ENCODE data around the gene FBXL15.

Gene FBXL15

DNA sequence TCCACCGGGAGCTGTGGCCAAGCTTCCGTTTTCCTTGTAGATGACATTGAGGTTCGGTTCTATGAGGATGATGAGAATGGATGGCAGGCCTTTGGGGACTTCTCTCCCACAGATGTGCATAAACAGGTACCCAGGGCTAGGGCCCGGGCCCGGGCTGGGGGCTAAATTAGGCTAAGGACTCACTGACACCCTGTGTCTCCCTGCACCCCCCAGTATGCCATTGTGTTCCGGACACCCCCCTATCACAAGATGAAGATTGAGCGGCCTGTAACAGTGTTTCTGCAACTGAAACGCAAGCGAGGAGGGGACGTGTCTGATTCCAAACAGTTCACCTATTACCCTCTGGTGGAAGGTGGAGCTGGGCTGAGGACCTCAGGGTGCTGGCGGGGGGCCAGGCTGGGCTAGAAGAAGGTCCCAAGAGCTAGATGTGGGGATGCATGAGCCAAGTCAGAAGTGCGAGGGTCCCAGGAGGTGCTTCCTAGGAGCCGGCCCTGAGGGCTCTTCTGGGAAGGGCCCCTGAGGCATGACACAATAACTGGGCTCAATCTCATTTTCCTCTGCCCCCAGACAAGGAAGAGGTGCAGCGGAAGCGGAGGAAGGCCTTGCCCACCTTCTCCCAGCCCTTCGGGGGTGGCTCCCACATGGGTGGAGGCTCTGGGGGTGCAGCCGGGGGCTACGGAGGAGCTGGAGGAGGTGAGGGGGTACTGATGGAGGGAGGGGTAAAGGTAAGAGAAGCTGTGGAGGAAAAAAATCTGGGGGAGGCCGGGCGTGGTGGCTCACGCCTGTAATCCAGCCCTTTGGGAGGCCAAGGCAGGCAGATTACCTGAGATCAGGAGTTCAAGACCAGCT, 22.2 kb upstream of the FBXL15 start:
- DNase-seq: no peak

DNA sequence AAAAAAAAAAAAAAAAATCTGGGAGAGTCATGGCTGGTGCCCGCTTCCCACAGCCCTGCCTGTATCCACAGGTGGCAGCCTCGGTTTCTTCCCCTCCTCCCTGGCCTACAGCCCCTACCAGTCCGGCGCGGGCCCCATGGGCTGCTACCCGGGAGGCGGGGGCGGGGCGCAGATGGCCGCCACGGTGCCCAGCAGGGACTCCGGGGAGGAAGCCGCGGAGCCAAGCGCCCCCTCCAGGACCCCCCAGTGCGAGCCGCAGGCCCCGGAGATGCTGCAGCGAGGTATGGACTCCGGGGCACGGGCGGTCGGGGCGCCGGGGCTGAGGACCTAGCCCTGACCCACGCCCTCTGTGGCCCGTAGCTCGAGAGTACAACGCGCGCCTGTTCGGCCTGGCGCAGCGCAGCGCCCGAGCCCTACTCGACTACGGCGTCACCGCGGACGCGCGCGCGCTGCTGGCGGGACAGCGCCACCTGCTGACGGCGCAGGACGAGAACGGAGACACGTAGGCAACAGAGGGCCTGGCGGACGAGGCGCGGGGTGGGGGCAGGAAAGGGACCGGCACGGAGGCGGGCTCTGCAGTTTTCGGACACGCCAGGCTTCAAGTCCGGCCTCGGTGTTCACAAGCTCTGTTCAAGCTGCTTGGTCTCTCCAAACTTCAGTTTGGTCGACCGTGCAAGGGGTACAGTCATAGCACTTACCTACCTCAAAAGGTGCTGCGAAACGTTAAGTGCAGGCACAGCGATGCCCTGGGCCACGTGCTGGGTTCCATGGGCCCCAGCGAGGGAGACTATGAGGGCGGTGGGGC, 21.2 kb upstream of the FBXL15 start:
- DNase-seq: peak; percentile 85

DNA sequence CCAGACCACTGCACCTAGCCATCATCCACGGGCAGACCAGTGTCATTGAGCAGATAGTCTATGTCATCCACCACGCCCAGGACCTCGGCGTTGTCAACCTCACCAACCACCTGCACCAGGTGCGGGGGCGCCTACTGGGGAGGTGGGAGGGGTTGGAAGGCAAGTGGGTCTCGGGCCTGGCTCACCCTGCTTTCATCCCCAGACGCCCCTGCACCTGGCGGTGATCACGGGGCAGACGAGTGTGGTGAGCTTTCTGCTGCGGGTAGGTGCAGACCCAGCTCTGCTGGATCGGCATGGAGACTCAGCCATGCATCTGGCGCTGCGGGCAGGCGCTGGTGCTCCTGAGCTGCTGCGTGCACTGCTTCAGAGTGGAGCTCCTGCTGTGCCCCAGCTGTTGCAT, 20.6 kb upstream of the FBXL15 start:
- DNase-seq: no peak

DNA sequence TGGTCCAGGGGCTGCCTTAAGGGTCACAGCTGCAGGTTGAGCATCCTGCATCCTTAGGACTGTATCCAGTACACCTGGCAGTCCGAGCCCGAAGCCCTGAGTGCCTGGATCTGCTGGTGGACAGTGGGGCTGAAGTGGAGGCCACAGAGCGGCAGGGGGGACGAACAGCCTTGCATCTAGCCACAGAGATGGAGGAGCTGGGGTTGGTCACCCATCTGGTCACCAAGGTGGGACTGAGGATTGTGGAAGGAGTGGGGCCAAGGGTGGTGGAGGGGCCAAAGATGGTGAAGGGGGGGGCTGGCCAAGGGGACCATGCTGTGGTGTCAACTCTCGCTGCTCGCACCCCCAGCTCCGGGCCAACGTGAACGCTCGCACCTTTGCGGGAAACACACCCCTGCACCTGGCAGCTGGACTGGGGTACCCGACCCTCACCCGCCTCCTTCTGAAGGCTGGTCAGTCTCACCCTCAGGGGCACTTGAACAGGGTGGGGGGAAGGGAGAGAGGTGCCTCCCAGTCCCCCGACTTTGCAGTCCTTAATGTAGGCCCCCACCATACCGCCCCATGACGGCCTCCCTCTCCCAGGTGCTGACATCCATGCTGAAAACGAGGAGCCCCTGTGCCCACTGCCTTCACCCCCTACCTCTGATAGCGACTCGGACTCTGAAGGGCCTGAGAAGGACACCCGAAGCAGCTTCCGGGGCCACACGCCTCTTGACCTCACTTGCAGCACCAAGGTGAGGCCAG, 19.9 kb upstream of the FBXL15 start:
- no peak for DNase-seq

DNA sequence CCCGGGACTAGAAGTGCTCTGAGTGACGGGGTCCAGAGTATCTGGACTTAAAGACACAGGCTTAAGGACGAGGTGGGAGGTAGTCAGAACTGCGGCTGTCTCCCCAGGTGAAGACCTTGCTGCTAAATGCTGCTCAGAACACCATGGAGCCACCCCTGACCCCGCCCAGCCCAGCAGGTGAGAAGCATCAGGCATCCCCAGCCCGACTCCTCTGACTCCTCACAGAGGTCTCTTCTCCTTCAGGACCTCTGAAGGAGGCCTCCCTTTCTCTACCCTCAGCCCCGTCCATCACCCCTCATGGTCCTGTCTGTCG, 19.3 kb upstream of the FBXL15 start:
- DNase-seq: no peak

DNA sequence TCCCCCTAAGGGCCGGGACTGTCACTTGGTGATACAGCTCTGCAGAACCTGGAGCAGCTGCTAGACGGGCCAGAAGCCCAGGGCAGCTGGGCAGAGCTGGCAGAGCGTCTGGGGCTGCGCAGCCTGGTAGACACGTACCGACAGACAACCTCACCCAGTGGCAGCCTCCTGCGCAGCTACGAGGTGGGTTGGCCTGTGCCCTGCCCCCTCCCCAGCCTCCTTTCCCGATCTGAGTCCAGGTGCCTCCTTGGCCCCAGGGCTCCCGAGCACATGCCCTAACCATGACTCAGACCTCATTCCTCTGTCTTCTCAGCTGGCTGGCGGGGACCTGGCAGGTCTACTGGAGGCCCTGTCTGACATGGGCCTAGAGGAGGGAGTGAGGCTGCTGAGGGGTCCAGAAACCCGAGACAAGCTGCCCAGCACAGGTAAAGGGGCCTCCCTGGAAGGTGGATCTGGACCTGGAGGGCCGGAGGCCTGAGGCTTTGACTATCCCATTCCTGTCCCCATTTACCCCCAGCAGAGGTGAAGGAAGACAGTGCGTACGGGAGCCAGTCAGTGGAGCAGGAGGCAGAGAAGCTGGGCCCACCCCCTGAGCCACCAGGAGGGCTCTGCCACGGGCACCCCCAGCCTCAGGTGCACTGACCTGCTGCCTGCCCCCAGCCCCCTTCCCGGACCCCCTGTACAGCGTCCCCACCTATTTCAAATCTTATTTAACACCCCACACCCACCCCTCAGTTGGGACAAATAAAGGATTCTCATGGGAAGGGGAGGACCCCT, 18.7 kb upstream of the FBXL15 start:
- DNase-seq: no peak

DNA sequence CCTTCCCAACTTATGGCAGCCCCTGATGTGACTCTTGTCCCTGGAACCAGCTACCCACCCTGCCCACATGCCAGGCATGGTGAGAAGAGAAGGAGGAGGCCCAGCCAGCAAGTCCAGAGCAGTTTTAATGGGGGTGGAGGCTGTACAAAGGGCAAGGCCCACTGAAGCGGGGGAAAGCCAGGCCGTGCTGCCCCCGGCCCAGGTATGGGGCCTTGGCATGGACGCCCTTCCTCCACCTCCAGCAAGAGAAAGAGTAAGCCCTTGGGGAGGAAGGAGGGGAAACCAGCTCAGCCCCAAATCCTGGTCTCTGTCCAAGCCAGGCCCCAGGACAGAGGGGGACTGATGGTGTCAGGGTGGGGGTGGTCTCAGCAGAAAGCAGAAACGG, 18.1 kb upstream of the FBXL15 start:
- DNase-seq: no peak

DNA sequence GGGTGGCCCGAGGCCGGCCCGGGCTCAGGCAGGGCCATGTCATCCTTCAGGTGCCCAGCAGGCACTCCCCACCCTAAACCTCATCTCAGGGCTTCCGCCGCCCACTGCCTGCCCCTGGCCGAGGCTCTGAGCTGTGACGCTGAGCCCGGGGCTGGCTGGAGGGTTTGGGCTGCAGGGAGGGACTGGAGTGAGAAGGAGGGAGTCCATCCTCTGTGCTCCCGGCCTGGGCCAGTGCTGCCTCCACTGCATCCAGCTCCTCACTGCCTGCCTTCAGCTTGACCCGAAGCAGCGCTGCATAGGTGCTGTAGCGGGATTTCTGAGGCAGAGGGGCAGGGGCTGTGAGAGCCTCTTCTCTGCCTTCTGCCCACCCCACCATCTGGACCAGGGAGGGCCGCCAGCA, 17.5 kb upstream of the FBXL15 start:
- no peak for DNase-seq

DNA sequence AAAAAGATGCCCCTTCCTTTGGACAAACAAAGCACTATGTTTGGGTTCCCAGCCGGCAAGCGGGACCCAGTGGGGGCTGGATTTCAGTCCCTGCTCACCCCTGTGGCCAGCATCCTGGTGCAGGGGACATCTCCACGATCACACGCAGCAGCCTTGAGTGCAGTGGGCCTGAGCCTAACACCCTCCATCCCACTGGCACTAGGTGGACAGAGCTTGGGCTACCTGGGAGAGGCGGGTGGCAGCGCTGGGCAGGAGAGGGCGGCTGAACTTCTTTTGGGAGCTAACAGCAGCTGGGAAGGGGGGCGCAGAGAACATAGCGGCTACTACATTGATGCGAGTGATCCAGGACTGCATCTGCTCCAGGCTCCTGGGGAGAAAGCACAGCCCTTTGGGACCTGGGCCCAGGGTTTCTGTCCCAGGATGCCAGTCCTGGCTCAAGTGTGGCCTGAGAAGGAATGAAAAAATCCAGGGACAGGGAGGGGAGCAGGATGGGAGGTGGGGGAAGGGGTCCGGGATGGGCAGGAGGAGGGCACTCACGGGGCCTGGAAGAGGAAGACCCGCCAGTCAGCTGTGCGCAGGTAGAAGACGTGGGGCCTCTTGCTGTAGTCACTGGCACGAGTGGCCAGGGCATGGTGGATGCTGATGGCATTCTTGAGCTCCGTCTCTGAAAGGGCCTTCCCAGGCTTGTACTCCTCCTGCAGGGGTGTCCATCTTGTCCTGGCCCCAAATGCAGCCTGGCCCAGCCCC, 16.1 kb upstream of the FBXL15 start:
- DNase-seq: no peak

DNA sequence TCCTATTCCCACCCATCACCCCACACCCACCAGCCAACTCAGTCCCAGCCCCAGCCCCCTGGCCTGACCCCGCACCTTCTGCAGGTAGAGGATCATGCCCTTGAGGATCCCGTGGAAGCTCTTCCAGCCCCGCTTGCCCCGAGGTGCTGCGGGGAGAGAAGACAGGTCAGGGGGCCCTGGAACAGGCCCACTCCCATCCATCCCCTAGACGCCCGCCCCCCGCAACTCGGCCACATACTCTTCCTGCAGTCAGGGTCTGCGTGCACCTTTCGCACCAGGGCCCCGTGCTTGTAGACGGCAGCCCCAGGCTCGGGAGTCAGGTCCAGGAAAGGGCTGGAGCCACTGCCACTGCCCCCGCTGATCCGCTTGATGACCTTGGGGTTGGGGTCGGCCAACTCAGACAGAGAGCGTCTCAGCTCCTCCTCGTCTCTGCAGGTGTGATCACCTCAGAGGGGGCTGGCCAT, 15.5 kb upstream of the FBXL15 start:
- no peak for DNase-seq

DNA sequence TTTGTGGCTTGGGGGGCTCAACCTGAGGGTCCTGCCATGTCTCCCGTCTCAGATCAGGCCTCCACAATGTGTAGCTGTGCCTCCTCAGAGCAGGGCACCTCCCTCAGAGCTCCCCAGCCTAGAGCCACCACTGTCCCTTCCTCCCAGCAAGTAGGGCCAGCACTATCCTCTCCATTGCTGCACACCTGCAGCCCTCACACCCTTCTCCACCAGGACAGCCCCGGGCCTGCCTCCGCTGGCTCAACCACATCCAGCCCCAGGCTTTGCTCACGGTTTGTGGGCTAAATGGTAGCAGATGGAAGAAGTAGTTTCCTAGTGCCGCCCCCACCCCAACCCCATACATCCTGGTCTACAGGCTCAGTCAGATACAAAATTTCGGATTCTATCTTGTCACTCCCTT, 15.0 kb upstream of the FBXL15 start:
- DNase-seq: no peak

DNA sequence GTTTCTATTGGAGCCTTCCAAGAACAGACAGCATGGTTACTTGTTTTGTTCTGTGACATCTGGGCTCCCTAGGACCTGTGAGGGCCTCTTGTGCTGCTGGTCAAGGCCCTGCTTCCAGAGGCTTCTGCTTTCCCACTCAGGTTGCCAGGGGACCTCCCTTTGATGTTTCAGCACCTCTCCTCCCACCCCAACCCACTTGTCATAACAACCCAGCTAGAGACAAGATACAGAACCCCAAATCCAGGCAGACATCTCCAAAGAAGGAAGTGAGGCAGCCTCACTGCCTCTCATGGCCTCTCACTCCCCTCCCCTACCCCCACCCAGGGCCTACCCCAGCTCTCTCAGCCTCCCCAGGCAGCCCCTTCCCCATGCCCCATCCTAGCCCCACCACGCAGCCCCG, 13.8 kb upstream of the FBXL15 start:
- no peak for DNase-seq

DNA sequence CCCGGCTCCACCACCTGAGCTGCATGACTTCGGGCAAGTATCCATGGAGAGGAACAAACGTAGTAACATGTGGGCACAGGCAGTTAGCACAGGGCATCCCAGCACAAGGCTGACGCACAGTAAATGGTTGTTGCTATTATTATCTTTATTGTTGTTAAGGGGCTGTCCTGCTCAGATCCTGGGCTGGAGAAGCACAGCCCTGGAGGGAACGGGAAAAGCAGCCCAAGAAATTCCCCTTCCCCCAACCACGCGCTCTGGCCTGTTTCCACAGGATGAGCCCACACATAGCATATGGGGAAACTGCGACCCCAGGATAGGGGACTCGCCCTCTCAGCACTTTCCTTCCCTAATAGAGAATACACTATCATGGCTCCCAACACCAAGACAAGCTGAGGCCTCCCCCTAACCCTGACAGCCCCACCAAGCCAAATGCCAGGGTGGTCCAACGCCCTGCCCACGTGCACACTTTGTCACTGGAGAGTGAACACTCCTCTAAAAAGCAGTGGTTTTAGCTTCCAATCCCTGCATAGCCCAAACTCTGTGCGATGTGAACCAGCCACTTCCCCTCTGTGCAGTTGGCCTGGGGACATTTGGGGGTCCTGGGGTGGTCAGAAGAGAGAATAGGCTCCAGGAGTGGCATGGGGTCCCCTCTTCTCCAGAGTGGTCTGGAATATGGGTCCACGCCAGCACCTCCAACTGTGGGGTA, 13.1 kb upstream of the FBXL15 start:
- DNase-seq: no peak

DNA sequence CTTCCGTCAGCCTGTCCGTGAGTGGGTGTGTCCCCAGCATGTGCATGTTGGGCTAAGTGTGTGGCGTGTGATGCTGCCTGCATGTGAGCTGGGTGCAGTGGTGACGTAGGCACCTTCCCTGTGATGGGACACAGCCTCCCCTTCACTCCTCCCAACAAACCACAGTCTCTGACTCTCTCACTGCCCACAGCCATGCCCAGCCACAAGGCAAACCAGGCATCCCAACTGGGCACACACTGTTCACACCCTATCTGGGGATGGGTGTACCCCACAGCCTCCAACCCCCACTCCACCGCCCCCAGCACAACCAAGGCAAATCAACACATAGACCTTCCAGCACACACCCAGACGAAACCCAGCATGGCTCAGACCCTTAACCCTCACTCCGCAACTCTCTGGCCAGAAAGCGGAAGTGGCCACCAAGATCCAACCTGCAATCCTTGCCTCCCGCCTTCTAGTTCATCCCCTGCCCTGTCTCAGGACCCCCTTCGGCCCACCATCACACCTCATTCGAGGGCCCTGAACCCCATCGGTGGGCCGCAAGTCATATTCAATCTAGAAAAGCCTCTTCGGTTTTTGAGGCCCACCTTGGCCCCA, 12.4 kb upstream of the FBXL15 start:
- no peak for DNase-seq

DNA sequence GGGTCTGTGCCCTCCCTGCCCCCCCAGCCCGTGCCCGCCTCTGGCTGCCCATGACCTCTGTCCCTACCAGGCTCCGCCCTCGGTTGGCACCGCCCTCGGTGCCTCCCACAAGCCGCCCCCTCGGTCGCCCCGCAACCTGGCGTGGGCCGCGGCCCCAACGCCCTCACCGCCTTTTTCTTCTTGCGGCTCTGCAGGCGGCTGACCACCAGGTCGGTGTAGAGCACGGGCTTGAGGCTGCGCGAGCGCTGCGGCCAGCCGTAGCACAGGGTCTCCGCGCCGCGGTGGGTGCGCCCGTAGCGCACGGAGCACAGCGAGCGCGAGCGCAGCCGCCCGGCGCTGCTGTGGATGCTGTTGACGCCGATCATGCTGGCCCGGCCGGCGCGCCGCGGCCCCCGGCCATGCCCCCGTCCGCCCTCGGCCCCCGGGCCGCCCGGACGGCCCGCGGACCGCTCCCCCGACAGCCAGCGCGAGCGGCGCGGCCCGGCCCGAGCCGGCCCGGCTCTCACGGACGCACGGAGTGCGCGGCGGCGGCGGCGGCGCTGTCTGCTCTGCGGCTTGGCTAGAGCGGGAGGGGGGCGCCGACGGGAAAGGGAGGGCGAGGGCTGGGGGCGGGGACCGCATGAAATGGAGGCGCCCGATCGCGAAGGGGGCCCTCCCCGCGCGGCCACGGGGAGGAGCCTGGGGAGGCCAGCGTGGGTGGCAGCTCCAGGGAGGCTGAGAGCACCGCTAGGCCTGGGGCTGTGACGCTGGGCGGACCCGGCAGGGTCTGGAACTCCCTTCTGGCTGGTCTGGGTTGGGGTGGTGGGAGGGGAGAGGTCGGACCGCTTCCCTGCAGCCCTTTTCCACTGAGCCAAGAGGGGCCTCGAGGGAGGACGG, 11.7 kb upstream of the FBXL15 start:
- DNase-seq: peak; percentile 82

DNA sequence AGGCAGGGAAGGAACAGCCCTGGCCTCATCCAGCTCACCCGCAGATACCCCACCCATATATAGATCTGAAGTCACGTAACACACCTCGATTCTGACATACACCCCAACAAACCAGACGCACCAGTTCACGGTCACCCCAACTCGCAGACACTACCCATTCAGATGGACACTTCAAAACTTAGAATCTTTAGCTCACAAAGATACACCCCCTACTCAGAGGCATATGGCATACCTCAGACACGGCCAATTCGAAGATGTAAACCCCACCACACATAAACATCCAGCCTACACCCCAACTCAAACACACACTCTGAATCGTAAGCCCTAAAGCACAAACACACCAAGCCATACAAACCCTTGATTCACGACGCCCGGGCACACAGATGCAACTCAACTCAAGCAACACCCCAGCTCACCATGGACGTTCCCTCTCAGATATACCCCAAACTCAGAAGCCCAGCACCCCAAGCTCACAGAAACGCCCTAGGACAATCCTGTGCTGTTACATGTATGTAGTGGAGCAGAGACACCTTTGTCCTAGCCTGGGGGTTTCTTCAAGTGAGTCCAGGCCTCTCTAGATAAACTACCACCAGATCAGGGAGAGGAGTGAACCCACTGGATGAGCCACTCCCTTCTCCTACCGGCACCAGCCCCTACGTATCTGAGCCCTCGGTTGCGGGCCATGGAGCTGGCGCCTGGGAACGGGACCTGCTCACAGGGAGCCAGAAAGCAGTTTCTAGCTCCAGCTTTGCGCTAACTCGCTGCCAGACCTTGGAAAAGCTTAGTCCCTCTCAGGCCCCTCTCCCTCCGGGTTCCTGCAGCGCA, 10.8 kb upstream of the FBXL15 start:
- DNase-seq: no peak

DNA sequence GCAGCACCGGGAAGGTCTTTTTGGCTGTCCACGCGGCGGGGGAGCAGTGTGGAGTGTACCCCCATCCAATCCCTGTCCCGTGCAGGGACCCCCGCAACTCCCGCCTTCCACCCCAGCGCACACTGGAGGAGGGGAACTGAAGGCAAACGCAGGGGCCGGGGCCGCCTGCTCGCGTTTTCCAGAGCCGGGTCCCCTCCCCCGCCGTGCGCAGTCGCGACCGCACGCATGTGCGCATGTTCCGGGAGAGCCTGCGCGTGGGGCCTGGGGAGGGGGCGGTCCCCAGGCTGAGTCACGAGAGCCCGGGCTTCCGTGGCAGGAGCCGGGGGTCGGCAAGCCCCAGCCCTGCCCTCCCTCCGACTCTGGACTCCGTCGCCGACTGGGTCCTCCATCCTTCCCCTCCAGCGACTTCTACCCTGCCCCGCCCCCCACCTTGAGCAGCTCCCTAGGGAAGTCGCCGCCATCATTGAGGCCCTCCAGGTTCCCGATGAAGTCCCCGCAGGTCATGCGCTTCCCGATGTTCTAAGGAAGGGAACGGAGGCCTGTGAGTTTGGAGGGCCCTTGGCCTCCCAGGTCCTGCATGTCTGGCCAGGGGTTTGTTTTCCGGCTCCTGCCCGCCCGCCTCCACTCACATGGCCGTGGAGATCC, 10.1 kb upstream of the FBXL15 start:
- peak; percentile 77 for DNase-seq

Data from stimulated activated CD4-positive, alpha-beta T cell treated with anti-CD3 and anti-CD28 coated beads, Interleukin-12 subunit alpha, Interleukin-12 subunit beta, amount 100 ng/mL, for 4 hours (primary cell).